CD4-positive, CD25-positive, alpha-beta regulatory T cell (primary cell): ENCODE measurements around the gene CUX1. TPM values are rescaled to one million over a fixed set of nuclear protein-coding genes. Genes with fewer than 3 reads are reported as not detected.

Experiments
- ATAC-seq, 2 donors: fragments of 150-1000 bp; cut with Tn5 transposase; one replicate each; pipeline ENCODE4 v1.10.0; 2021; ENCODE audit warnings: low read depth in 2 of 2, moderate number of reproducible peaks in 2 of 2, moderate library complexity in 1 of 2
- DNase-seq, 3 donors: peaks; one replicate each; pipeline versions ENCODE4 v3.0.0 to v3.0.0-alpha.2; 2012 to 2022; ENCODE audit warnings: mixed read lengths in 1 of 3
- H3K27ac ChIP-seq: one replicate; pipeline ENCODE4 v1.7.0; 2013; ENCODE audit warnings: mild to moderate bottlenecking, low read length; ENCODE audit not compliant: insufficient read depth, poor library complexity, severe bottlenecking
- H3K27me3 ChIP-seq: one replicate; pipeline ENCODE4 v1.7.0; 2013; ENCODE audit warnings: low read length; ENCODE audit not compliant: control insufficient read depth, insufficient read depth
- H3K36me3 ChIP-seq: one replicate; pipeline ENCODE4 v1.7.0; 2013; ENCODE audit warnings: mild to moderate bottlenecking, low read length, moderate library complexity; ENCODE audit not compliant: control insufficient read depth, insufficient read depth
- H3K4me1 ChIP-seq: 2 replicates; pipeline ENCODE4 v1.7.0; 2013; ENCODE audit warnings: mild to moderate bottlenecking, low read length; ENCODE audit not compliant: insufficient read depth, control insufficient read depth, poor library complexity, severe bottlenecking
- H3K4me3 ChIP-seq: one replicate; pipeline ENCODE4 v1.7.0; 2013; ENCODE audit warnings: low read depth, mild to moderate bottlenecking, low read length, moderate library complexity
- H3K9me3 ChIP-seq, 2 experiments: 1 replicate in 1 of 2; 2 replicates in 1 of 2; pipeline ENCODE4 v1.7.0; 2013; ENCODE audit warnings: low read length in 2 of 2, mild to moderate bottlenecking in 1 of 2, moderate library complexity in 1 of 2; ENCODE audit not compliant: control insufficient read depth in 2 of 2
- H3K27ac Mint-ChIP-seq, 3 donors: one replicate each; pipeline ENCODE4 v1.8.0; 2020 to 2022; ENCODE audit warnings: mild to moderate bottlenecking in 3 of 3, mixed read lengths in 3 of 3, moderate library complexity in 2 of 3
- H3K27me3 Mint-ChIP-seq: one replicate; pipeline ENCODE4 v1.8.0; 2022; ENCODE audit warnings: mild to moderate bottlenecking, mixed read lengths
- H3K36me3 Mint-ChIP-seq: one replicate; pipeline ENCODE4 v1.8.0; 2020; ENCODE audit warnings: mixed read lengths
- H3K4me1 Mint-ChIP-seq, 4 donors: one replicate each; pipeline ENCODE4 v1.8.0; 2020 to 2022; ENCODE audit warnings: mixed read lengths in 4 of 4, mild to moderate bottlenecking in 1 of 4
- H3K4me3 Mint-ChIP-seq, 4 donors: one replicate each; pipeline ENCODE4 v1.8.0; 2020 to 2022; ENCODE audit warnings: mild to moderate bottlenecking in 4 of 4, mixed read lengths in 4 of 4, moderate library complexity in 3 of 4
- H3K9me3 Mint-ChIP-seq, 7 donors: one replicate each; pipeline ENCODE4 v1.8.0; 2020 to 2022; ENCODE audit warnings: mixed read lengths in 7 of 7, mild to moderate bottlenecking in 3 of 7, moderate library complexity in 2 of 7
- polyA plus RNA-seq, 4 donors: library from polyadenylated mRNA; unstranded; fragments of 300-500 nt; fragmentation: Illumina TruSeq; gene quantifications; one replicate each; pipeline ENCODE4 v1.2.3, GENCODE V29; 2021
- total RNA-seq: library from RNA; stranded (reverse); gene quantifications from one replicate; pipeline ENCODE4 v1.2.3, GENCODE V29; 2022

CUX1 gene
- total and polyA plus RNA-seq, 5 donors from 2014 or later = 6.0 to 45.1 (median 7.8) TPM

DNA sequence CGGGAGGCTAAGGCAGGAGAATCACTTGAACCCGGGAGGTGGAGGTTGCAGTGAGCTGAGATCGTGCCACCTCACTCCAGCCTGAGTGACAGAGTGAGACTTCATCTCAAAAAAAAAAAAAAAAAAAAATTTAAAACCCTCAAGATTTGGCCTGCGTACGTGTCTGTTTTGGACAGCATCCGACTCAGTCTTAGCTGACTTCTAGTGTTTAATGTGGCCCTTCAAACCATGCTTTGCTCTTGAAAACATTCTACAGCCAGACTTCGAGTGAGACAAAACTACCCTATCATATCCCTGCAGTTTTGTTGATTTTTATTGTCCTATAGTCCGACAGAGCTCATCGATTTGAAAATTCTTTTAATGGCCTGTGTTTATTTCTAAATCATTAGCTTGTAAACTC is 242.1 kb downstream of the CUX1 start:
- H3K27ac Mint-ChIP-seq = no peak overlapping the region
- ATAC-seq = no peak
- no peak overlapping the region for H3K4me3 Mint-ChIP-seq

DNA sequence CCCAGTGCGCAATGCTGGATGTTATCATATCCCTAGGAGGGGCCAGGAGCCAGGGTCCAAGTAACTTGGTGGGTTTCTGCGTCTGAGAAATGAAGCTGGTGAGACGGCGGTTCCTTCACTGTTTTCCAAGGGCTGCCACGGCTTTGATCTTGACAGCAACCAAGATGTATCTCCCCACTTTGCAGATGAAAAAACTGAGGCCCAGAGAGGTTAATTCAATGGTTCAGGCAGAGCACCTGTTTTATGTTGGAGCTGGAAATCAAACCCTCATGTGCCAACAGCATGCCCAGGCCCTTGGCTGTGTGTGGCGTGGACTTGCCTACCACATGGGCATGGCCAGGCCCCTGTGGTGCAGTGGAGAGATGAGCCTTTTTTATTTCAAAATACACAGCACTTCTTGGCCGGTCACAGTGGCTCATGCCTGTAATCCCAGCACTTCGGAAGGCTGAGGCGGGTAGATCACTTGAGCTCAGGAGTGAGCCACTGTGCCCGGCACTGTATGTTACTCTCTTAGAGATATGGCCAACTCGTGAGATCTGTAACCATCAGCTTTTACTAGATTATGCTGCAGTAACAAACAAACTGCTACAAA is 244.0 kb downstream of the CUX1 start:
- peaks cover 0 to 6% (median 5%) of the 10 kb centered on the region in 4 donors for H3K4me1 Mint-ChIP-seq
- H3K27me3 ChIP-seq = no peaks in the 10 kb centered on the region
- ATAC-seq (no peak), DNase-seq (no peak)
- no peak overlapping the region for H3K27ac Mint-ChIP-seq
- H3K9me3 Mint-ChIP-seq = no peaks in the 10 kb centered on the region
- H3K4me3 ChIP-seq = no peak overlapping the region
- no peaks in the 10 kb centered on the region for H3K9me3 ChIP-seq
- no peak overlapping the region for H3K4me3 Mint-ChIP-seq
- peaks cover 8% of the 10 kb centered on the region for H3K36me3 Mint-ChIP-seq
- H3K27ac ChIP-seq = no peak overlapping the region
- H3K36me3 ChIP-seq = no peaks in the 10 kb centered on the region
- H3K27me3 Mint-ChIP-seq = no peaks in the 10 kb centered on the region
- no peaks in the 10 kb centered on the region for H3K4me1 ChIP-seq

More for the DNA sequence above, 242.1 kb downstream of the CUX1 start:
- peaks cover 10% of the 10 kb centered on the region for H3K36me3 Mint-ChIP-seq
- no peak for DNase-seq
- no peaks in the 10 kb centered on the region for H3K9me3 ChIP-seq
- H3K36me3 ChIP-seq = no peaks in the 10 kb centered on the region
- peaks cover 6 to 11% (median 8%) of the 10 kb centered on the region in 4 donors for H3K4me1 Mint-ChIP-seq
- no peaks in the 10 kb centered on the region for H3K4me1 ChIP-seq
- H3K27me3 ChIP-seq = no peaks in the 10 kb centered on the region
- H3K4me3 ChIP-seq = no peak overlapping the region
- H3K27me3 Mint-ChIP-seq = no peaks in the 10 kb centered on the region
- H3K9me3 Mint-ChIP-seq = peaks cover 0 to 3% (median 0%) of the 10 kb centered on the region in 7 donors
- no peak overlapping the region for H3K27ac ChIP-seq

DNA sequence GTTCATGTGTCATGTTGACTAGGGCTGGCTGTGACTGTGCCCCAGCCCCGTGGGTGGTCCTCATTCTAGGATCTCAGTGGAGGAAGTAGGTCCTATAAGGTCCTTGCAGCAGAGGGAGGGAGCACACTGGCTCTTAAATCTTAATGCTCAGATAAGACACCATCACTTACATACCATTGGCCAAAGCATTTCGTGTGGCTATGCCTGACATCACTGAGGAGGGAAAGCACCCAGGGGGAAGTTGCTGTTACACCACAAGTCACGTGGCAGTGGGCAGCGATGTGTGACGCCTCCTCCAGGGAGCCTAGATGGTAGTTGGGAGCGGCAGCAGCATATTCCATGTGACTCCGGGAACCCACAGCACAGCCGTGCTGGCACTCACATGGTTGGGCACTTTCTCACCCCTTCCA is 244.6 kb downstream of the CUX1 start:
- H3K9me3 Mint-ChIP-seq = no peaks in the 10 kb centered on the region
- H3K27ac ChIP-seq = no peak overlapping the region
- DNase-seq = peak in 1 of 3 donors; percentile 11
- H3K36me3 Mint-ChIP-seq = peaks cover 8% of the 10 kb centered on the region
- H3K36me3 ChIP-seq = no peaks in the 10 kb centered on the region
- no peak overlapping the region for H3K4me3 ChIP-seq
- no peaks in the 10 kb centered on the region for H3K9me3 ChIP-seq
- H3K4me3 Mint-ChIP-seq = no peak overlapping the region
- no peaks in the 10 kb centered on the region for H3K27me3 Mint-ChIP-seq
- no peaks in the 10 kb centered on the region for H3K4me1 ChIP-seq
- H3K27ac Mint-ChIP-seq = peak overlapping the region in 1 of 3 donors; percentile 44
- peaks cover 0 to 6% (median 5%) of the 10 kb centered on the region in 4 donors for H3K4me1 Mint-ChIP-seq
- no peaks in the 10 kb centered on the region for H3K27me3 ChIP-seq
- ATAC-seq = peak; percentile 54 to 56

DNA sequence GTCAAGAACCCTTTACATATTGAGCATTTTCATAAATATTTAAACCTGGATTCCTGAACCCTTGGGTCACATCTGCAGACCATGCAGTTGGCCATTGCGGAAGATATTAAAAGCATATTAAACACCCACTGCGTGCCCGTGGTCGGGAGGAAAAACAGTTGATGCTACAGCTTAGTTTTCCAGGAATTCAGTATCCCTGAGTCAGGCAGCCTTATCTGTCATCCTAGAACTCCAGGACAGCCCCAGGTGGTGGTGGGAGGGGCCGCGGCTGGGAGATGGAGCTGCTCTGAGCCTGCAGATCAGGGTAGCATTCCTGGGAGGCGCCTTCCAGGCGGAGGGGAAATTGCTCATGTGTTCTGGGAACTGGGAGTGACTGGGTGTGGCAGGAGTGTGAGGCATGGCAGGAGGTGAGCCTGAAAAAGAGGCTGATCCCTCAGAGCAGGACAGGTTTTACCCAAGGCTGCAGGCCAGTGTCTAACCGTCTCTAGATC is 246.3 kb downstream of the CUX1 start:
- H3K27ac Mint-ChIP-seq = no peak overlapping the region
- ATAC-seq = no peak

DNA sequence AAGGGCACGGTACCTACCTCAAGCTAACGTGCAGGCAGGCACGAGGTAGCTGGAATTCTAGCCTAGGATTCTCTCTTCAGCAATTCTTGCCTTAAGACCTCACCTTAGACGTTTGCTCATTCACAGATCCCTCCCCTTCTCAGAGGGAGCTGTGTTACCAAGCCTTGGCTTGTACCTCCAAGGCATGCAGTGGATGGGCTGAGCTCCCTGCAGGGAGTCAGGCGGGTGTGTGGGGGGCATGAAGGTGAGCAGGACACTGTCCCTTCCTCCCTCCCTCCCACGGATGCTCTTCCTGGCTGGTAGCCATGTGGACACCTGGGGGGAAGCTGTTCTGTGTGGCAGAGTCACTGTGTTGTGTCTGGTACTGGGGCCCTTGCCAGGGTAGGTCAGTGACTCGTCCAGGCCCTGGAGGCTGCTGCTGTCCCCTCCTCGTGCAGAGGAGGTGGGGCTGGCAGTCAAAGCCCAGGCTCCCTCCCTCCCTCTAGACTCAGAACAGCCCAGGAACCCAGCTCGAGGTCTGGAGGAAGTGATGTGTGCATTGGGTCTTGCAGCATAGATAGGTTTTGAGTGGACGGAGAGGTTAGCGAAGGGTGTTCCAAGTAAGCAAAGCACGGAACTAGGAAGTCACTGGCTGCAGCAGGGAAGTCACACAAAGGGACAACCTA is 247.1 kb downstream of the CUX1 start:
- no peak overlapping the region for H3K4me3 Mint-ChIP-seq
- Histone ChIP-seq H3K4me3 (no peak overlapping the region), H3K27ac (no peak overlapping the region), H3K9me3 (no peaks in the 10 kb centered on the region), H3K36me3 (no peaks in the 10 kb centered on the region), H3K27me3 (no peaks in the 10 kb centered on the region), H3K4me1 (no peaks in the 10 kb centered on the region)
- peak in 1 of 2 donors; percentile 25 for ATAC-seq
- peaks cover 0 to 6% (median 2%) of the 10 kb centered on the region in 4 donors for H3K4me1 Mint-ChIP-seq
- no peaks in the 10 kb centered on the region for H3K27me3 Mint-ChIP-seq
- no peak overlapping the region for H3K27ac Mint-ChIP-seq
- no peak for DNase-seq
- peaks cover 12% of the 10 kb centered on the region for H3K36me3 Mint-ChIP-seq
- H3K9me3 Mint-ChIP-seq = no peaks in the 10 kb centered on the region

More for the DNA sequence above, 246.3 kb downstream of the CUX1 start:
- Histone ChIP-seq H3K9me3 (no peaks in the 10 kb centered on the region), H3K27ac (no peak overlapping the region), H3K4me1 (no peaks in the 10 kb centered on the region), H3K36me3 (no peaks in the 10 kb centered on the region), H3K27me3 (no peaks in the 10 kb centered on the region), H3K4me3 (no peak overlapping the region)
- DNase-seq = no peak
- Mint-ChIP-seq H3K4me3 (no peak overlapping the region), H3K36me3 (peaks cover 6% of the 10 kb centered on the region), H3K9me3 (no peaks in the 10 kb centered on the region), H3K27me3 (no peaks in the 10 kb centered on the region), H3K4me1 (peaks cover 0 to 6% (median 2%) of the 10 kb centered on the region in 4 donors)

DNA sequence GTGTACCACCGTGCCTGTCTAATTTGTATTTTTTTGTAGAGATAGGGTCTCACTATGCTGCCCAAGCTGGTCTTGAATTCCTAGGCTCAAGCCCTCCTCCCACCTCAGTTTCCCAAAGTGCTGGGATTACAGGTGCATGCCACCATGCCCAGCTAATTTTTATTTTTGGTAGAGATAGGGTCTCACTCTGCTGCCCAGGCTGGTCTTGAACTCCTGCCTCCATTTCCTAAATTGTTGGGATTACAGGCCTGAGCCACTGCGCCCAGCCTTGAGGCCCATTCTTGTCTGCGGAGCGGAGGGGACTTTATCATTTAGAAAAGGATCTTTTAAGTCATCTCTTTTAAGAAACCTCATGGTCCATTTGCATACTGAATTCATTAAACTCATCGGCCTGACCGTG is 247.8 kb downstream of the CUX1 start:
- H3K27me3 ChIP-seq = no peaks in the 10 kb centered on the region
- Mint-ChIP-seq H3K36me3 (peaks cover 18% of the 10 kb centered on the region), H3K4me3 (no peak overlapping the region), H3K27ac (no peak overlapping the region), H3K27me3 (no peaks in the 10 kb centered on the region), H3K9me3 (peaks cover 0 to 1% (median 0%) of the 10 kb centered on the region in 7 donors), H3K4me1 (peaks cover 0 to 6% (median 2%) of the 10 kb centered on the region in 4 donors)
- ATAC-seq = no peak
- no peaks in the 10 kb centered on the region for H3K9me3 ChIP-seq
- DNase-seq = no peak
- H3K36me3 ChIP-seq = no peaks in the 10 kb centered on the region
- H3K27ac ChIP-seq = no peak overlapping the region
- H3K4me1 ChIP-seq = no peaks in the 10 kb centered on the region
- H3K4me3 ChIP-seq = no peak overlapping the region

DNA sequence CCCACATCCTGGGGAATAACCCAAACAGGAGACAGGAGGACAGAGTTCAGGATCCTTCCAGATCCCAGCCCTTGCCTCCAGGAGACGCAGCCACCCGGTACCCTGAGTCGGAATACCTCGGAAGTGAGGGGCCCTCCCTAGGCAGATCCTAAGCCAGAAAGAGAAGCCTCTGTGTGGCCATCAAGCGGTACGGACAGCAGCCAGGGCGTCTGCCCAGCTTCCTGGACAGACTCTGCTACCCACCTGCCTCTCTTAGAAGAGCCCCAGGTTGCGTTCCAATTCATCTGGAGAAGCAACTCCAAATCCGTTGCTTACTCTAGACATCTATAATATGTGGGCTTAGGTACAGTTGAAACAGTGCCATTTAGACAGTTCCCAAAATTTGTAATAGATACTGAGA is 249.1 kb downstream of the CUX1 start:
- peaks cover 0 to 5% of the 10 kb centered on the region in 2 experiments for H3K9me3 ChIP-seq
- peaks cover 23% of the 10 kb centered on the region for H3K36me3 Mint-ChIP-seq
- H3K4me1 Mint-ChIP-seq = peaks cover 0 to 4% (median 2%) of the 10 kb centered on the region in 4 donors
- H3K9me3 Mint-ChIP-seq = peaks cover 0 to 1% (median 0%) of the 10 kb centered on the region in 7 donors
- no peak overlapping the region for H3K4me3 Mint-ChIP-seq
- H3K4me3 ChIP-seq = no peak overlapping the region
- H3K4me1 ChIP-seq = no peaks in the 10 kb centered on the region
- no peak overlapping the region for H3K27ac Mint-ChIP-seq
- H3K27me3 ChIP-seq = no peaks in the 10 kb centered on the region
- no peak overlapping the region for H3K27ac ChIP-seq
- DNase-seq = no peak
- H3K27me3 Mint-ChIP-seq = no peaks in the 10 kb centered on the region
- no peak for ATAC-seq
- peaks cover 11% of the 10 kb centered on the region for H3K36me3 ChIP-seq
